Left renal pelvis (tissue), 4 donors: ENCODE data around the gene DCDC2. TPM values are rescaled to one million over a fixed set of nuclear protein-coding genes. Genes with fewer than 3 reads are reported as not detected.
"Not testable (repeated sequence)": the region's sequence is repeated elsewhere in the genome, so short reads cannot be mapped to it uniquely, and the experiment has no call there.

Experiments used
- DNase-seq, 4 donors: peaks; one replicate each; pipeline ENCODE4 v3.0.0-alpha.2; 2013; ENCODE audit warnings: low read depth in 4 of 4, low spot score in 3 of 4
- polyA plus RNA-seq, 4 donors: library from polyadenylated mRNA; unstranded; fragments of 120-200 nt; gene quantifications; one replicate each; pipeline ENCODE4 v1.2.1, GENCODE V29; 2013; ENCODE audit not compliant: insufficient read length in 4 of 4

The DCDC2 gene
- polyA plus RNA-seq, 4 donors = 1.6 to 133 (median 114) TPM

DNA sequence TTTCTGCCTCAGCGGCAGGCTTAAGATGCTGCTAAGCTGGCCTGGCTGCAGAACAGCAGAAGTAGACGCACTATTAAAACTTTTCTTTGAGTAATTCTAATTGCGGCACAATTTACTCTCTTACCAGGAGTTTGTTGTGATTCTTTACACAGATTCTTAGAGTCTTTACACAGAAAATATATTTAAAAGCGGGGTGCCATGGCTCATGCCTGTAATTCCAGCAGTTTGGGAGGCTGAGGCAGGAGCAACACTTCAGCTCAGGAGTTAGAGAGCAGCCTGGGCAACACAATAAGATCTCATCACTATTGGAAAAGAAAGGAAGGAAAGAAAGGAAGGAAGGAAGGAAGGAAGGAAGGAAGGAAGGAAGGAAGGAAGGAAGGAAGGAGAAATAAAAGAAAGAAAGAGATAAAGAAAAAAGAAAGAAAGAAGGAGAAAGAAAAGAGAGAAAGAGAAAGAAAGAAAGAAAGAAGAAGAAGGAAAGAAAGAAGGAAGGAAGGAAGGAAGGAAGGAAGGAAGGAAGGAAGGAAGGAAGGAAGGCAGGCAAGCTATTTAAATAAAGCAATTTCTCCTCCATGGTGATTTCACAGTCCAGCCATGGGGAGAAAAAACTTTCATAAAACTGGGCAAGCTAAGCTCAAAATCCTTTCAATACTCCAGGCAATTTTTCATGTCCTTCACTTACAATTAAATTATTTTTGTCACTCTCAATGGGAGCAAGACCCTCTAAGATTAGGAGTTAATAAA, 23.8 kb upstream of the DCDC2 start:
- DNase-seq = no peak

DNA sequence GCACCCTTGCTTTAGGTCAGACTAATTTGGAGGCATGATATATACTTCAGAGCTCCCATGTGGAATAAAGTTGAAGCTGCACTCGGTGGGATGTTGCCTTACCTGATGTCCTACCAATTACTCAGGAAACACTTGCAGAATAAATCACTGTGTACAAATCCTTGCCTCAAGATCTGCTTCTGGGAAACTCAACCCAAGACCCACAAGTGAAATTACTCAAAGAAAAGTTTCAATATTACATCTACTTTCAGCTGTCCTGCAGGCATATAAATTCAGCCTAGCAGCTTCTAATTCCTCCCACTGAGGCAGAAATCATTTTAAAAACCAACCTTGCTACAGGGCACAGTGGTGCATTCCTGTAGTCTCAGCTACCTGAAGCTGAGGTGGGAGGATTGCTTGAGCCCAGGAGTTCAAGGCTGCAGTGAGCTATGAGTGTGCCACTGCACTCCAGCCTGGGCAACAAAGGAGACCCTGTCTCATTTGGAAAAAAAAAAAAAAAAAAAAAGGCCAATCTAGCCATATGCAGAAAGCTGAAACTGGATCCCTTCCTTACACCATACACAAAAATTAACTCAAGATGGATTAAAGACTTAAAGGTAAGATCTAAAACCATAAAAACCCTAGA, 20.7 kb upstream of the DCDC2 start:
- no peak for DNase-seq

DNA sequence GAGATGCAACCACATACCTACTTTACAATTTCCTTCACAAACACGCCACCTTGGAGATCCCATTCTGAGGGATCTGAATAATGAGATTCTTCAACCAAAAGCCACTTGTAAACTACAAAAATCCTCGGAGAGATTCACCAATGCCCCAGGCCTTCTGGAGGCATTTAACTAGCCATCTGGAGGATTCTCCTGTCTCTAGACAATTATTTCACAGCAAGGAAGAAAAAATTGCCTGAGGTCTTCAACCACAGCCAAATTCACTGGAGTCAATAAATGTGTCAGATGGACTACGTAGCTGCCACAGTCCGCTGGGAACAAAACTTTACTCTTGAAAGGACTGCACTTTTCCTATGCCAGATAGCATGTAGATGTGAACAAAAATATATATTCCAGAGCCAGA, 19.0 kb upstream of the DCDC2 start:
- no peak for DNase-seq

DNA sequence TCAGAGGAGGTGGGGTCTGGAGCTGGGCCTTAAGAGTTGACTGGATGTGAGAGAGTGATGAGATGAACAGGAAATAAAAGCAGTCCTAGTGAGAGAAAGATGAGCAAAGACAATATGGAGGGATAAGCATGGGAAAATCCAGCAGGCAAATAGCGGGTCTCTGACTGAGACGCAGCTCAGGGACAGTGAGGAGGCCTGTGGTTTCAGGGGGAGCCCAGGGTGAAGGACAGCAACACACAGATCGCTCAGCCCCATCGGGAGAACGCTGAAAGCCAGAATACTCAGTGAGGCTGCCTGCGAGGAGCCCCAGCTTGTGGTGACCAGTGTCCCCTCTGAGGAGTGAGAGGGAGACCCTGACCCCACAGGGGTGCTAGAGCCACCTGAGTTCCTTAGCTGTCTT, 16.8 kb upstream of the DCDC2 start:
- DNase-seq = no peak

DNA sequence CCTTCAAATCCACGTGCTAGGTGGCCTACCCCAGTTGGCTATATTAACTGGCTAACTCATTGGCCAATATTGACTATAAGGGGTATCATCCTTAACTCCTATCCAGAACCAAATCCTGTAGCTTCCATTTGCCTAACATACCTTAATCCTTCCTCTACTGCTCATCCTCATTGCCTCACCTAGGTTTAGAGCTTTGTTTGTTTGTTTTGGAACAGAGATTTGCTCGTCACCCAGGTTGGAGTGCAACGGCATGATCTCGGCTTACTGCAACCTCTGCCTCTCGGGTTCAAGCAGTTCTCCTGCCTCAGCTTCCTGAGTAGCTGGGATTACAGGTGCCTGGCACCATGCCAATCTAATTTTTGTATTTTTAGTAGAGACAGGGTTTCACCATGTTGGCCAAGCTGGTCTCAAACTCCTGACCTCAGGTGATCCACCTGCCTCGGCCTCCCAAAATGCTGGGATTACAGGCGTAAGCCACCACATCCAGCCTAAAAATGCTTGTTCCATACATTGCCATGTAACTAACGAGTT, 7.3 kb upstream of the DCDC2 start:
- DNase-seq = not testable (repeated sequence)

DNA sequence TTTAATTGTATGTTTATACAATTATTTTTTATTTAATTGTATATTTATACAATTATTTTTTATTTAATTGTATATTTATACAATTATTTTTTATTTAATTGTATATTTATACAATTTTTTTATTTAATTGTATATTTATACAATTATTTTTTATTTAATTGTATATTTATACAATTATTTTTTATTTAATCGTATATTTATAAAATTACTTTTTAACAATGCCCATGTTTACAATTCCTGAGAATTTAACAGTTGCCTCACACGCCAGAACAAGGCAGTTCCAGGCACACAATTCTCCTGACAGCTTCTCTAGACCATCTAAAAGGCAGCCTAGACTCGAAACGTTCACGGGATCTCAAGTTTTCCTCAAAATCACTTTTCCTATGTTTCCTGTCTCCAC, 4.5 kb upstream of the DCDC2 start:
- DNase-seq = not testable (repeated sequence)

DNA sequence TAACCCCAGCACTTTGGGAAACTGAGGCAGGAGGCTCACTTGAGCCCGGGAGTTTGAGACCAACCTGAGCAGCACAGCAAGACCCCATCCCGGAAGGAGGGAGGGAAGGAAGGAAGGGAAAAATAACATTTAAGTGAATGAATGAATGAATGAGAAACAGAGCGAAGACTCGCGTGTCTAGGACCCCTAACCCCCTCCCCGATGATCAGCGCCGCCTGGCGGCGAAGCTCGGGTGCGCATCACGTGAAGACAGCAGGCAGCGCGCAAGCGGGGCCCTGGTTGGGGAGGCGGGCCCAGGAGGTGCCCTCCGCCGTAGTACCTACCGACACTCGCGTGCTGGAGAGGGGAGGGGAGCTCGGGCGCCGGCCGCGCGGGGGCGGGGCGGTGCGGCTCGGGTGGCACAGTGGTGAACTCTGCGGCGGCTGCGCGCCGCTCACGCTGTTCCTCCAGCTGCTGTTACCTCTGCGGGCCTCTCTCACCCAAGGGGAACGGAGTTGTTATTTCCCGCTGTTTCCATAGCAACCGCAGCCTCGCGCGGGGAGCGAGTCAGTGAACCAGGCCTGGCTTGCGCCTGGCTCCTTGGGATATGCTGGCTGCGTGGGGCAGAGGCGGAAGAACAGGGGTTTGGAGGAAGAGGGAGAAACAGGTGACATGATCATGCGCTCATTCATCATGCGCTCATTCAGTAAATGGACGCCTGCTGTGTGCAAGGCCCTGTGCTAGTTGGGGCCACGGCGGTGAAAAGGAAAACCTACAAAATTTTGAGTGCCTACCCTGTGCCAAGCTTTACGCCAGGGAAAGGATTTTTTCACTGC, 2.0 kb upstream of the DCDC2 start:
- DNase-seq = peak; percentile 86 to 94 (median 90)

DNA sequence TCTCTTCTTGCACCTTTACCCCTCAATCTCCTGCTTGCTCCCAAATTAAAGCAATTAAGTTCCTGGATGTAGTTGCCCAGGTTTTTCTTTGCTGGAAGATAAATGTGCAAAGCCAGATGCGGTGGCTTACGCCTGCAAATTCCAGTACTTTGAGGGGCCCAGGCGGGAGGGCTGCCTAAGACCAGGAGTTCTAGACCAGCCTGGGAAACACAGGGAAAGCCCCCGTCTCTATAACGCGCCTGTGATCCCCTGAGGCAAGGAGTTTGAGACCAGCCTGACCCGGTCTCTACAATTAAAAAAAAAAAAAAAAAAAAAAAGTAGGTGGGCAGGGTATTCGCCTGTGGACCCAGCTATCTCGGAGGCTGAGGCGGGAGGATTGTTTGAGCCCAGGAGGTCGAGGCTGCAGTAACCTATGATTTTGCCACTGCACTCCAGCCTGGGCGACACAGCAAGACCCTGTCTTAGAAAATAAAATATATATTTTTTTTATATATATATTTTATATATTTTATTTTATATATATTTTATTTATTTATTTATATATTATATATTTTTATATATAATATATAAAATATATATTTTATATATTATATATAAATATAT, 461 bp upstream of the DCDC2 start:
- no peak for DNase-seq

DNA sequence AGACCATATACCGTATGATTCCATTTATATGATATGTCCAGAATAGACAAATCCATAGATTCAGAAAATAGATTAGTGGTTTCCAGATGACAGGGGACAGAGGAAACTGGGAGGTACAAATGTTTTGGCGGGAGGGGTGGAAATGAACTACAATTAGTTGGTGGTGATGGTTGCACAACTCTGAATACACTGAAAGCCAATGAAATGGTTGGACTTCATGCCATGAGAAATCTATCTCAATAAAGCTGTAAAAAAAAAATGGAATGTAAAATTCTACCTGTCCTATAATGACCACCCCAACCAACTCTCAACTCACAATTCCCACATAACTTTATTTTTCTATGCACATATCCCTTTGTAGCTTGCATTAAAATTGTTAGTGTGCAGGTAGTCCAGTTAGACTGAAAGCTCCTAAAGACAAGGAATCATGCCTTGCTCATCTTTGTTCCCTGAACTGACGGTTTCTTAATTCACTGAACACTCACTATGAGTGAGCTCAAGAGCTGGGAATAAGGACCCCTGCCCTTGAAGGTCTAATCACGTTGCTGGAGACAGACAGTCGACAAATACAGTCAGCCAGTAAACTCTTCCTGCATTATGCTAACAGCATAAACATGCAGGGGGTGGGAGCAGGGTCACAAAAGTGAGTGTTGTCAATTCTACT, 1.4 kb downstream of the DCDC2 start:
- no peak for DNase-seq

DNA sequence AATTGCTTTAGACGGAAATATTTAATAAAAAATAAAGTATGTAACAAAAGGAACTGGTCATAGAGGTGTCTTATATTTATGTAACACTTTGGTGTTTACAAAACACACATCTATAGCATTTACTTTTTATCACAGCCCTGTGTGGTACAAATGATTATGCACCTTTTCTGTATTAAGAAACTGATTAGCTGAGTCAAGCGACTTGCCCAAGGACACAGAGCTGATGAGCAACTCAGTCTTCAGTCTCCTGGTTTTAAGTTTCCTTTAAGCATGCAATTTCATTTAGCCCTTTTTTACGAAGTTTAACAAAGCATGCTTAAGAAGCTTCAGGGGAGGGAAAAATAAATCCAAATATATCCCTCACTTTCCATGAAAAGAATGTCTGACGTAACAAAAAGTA, 2.5 kb downstream of the DCDC2 start:
- DNase-seq = no peak

DNA sequence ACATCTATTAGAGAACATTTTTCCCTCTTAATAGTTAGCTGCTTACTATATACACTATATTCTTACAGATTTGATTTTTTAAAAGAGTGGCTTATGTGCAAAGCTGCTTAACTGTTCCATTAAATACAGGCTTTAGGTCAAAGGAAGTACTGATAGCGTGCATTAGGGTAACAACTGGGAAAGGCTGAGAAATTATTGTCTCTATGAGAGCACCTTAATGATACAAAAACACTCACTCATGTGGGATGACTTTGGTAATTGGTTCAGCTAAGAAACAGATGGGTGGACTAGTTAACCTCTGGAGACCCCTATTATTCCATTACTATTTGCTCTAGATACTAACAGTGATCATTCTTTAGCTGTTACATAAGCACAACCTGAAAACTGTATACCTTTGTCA, 4.0 kb downstream of the DCDC2 start:
- DNase-seq = no peak

DNA sequence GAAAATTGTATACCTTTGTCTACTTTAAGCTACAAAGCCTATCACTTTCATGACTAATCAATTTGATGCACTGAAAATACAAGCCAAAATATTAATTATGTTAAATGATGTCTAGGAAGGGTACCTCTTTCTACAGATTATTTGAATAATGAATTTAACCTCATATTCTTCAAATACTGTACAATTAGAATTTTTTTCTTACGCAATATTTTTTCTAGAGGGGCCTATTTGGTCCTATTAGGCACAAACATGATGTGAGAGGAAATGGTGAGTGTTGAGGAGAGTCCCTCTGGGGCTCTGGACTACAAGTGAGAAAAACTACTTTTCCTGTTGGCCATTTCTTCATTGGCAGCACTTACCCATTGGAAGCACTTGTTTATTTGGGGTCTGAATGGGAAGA, 5.4 kb downstream of the DCDC2 start:
- no peak for DNase-seq

DNA sequence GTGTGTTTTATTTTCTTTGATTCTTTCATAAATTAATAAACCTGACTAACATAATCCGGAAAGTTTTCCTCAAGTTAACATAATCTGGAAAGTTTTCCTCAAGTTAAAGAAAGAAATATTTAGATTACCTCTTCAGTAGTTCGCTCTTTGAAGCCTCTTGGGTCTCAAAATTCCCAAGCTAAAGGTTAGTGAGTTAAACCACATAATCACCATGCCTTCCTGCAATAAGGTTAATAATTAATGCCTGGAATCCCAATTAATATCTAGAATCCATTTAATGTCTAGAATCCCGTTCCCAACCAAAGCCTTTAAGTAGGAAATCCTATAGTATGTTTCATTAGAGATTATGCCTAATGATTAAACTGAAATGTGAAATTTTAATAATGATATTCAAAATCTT, 12.9 kb downstream of the DCDC2 start:
- DNase-seq = no peak

DNA sequence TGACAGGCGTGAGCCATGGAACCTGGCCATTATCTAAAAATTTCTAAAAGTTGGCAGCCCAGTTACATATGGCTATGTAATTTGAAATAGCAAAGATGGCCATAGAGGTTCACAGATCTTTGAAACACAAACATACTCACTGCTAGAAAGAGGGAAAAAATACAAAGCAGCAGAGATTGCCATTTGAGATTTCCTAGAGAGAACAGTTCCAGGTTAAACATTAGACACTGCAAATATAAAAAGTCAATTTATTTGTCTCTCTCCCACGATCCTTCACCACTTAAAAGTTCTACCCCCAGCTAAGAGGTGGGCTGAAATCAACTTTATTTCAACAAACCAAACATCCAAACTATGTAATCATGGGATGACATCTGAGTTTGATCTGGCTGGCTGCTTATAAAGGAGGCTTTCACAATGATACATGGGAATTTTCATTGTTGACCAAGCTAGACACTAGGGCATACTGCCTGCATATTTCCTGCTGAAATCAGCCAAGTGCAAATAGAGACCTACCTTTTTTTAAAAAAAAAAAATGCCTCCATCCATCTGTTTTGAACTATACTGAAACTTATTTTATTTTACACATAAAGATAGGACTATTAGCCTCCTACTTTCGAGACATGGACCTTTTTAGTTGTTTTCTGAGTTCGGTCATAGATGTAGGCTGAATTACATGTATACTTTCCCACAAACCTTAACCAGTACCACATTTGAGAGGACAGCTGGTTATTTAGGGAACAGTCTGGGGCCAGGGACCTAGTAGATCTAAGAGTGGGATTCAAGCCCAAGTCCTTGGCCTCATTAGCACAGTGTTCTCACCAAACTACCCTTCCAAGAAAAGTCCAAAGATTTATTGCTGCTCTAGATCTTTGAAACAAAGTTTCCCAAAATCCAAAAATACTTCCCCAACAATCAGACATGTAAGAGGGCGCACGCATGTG, 16.6 kb downstream of the DCDC2 start:
- DNase-seq = no peak

DNA sequence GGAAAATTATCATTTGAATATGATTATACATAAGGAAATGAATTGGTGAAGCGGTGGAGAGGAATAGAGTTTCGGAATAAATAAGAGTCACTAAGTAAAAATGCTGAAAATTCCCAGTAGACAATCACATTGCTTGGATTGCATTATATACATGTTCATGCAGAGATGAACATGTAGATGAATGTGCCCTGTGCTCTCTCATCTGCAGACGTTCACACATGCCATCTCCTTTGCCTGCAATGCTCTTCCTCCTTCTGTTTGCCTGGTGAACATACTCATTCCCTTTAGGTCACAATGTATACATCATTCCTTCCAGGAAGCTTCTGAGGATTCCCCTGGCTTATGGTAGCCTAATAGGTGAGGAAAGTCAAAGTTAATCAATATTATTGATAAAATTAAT, 17.9 kb downstream of the DCDC2 start:
- no peak for DNase-seq

DNA sequence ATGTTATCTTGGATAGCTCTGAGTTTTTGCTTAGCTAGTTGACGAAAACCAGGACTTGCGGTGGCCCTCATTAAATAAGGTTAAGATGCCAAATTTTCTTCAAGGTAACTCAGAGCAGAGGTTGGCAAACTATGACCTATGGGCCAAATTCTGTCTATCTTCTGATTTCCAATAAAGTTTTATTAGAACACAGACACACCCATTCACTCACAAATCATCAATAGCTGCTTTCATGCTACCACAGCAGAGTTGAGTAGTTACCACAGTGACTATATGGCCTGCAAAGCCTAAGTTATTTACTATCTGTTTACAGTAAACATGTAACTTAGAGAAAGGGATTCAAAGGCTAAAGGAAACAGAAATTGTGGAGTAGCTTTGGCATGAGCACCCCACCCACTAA, 23.6 kb downstream of the DCDC2 start:
- DNase-seq = no peak

DNA sequence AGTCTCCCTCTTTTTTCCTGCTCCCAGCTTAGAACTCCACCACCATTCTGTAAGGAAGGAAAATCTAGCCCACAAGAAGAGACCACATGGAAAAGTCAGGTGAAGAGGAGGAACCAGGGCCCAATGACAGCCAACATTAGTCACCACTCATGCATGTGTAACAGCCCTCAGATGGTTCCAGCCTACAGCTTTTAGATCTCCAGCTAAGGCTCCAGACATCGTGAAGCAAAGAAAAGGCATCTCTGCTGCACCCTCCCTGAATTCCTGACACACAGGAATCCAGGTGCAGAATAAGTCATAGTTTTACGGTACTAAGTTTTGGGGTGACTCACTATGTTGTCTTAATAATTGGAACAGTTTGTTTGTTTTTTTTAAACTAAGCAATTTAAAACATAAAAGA, 25.5 kb downstream of the DCDC2 start:
- no peak for DNase-seq

DNA sequence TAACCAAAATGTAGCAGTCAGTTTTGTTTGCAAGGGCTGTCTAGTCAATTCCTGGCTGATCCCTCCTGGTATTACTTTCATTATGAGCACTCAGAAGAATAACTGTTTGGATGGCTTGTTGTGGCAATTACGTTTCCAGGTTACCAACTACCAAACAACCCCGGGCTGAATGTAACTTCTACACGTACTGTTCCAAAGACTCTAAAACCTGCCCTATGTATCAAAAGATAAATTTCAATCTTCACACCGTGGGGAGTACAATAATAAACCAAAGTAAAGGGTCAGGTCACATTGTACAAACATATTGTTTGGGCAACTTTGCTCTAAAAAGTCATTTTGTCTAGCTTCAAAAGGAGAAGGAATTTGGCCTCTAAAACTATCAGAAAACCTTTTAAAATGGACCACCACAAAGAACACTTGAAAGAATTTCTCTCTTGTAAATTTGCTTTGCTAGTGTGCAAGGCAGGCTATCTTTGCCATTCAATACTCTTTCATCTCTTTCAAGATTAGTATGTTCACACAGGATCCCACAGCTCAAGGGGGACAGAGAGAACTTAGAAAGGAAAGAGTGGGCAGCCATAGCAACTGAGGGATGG, 27.6 kb downstream of the DCDC2 start:
- DNase-seq = no peak

DNA sequence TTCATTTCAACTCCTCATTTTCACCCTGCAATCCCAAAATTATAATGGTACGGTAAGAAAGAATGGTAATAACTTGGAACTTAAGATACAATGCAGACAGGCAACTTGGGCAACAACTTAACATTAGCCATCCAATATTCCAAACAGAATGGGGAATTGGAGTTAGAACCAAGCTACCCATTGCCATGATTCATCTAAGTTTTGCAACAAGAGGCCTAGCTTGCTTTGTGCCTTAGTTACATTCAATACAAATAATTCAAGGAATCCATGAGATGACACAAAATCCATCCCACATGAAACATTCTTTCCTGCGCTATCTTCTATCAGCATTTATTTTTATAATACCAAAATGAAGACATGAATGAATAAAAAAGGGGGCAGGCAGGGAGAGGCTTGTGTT, 28.4 kb downstream of the DCDC2 start:
- DNase-seq = no peak
